Osteoblast (primary cell): Measurements from ENCODE around the gene SH2D3A. TPM values are rescaled to one million over a fixed set of nuclear protein-coding genes. Genes with fewer than 3 reads are reported as not detected.
A peak's percentile ranks its signal among the peaks of the same experiment; 100 is the strongest.
"Not testable (repeated sequence)": the region's sequence is repeated elsewhere in the genome, so short reads cannot be mapped to it uniquely, and the experiment has no call there.

Experiments
- DNase-seq: peaks from one replicate; pipeline ENCODE4 v3.0.0; 2011; ENCODE audit warnings: low spot score, mixed read lengths; ENCODE audit not compliant: insufficient read length; ENCODE audit errors: missing footprints
- H2AFZ ChIP-seq: 2 replicates; pipeline ENCODE4 v1.6.0; 2011; ENCODE audit warnings: mild to moderate bottlenecking, low read length
- H3K27ac ChIP-seq: 2 replicates; pipeline ENCODE4 v1.5.1; 2011; ENCODE audit warnings: mild to moderate bottlenecking, low read depth, low read length, moderate library complexity
- H3K27me3 ChIP-seq: 2 replicates; pipeline ENCODE4 v1.6.0; 2012; ENCODE audit warnings: mild to moderate bottlenecking, control low read depth, inconsistent platforms, low read length, moderate library complexity; ENCODE audit not compliant: insufficient read depth
- H3K36me3 ChIP-seq: 2 replicates; pipeline ENCODE4 v1.5.1; 2011; ENCODE audit warnings: mild to moderate bottlenecking, low read length, control low read depth, moderate library complexity; ENCODE audit not compliant: insufficient read depth
- H3K4me1 ChIP-seq: 2 replicates; pipeline ENCODE4 v1.5.1; 2011; ENCODE audit warnings: mild to moderate bottlenecking, low read length, control low read depth, moderate library complexity; ENCODE audit not compliant: insufficient read depth
- H3K4me2 ChIP-seq: 2 replicates; pipeline ENCODE4 v1.6.0; 2011; ENCODE audit warnings: mild to moderate bottlenecking, low read length; ENCODE audit not compliant: insufficient read depth
- H3K4me3 ChIP-seq: fragments of 200-600 bp; sonication (generic); 3 replicates; pipeline ENCODE4 v1.5.1; 2012; ENCODE audit warnings: mild to moderate bottlenecking, low read length, inconsistent platforms; ENCODE audit not compliant: insufficient read depth
- H3K79me2 ChIP-seq: 2 replicates; pipeline ENCODE4 v1.6.0; 2012; ENCODE audit warnings: mild to moderate bottlenecking, low read length, control low read depth, inconsistent platforms; ENCODE audit not compliant: insufficient read depth
- H3K9me3 ChIP-seq: 2 replicates; pipeline ENCODE4 v1.5.1; 2011; ENCODE audit warnings: low read depth, low read length, control low read depth
- H4K20me1 ChIP-seq: 2 replicates; pipeline ENCODE4 v1.6.0; 2012; ENCODE audit warnings: mild to moderate bottlenecking, low read length, control low read depth; ENCODE audit not compliant: insufficient read depth
- total RNA-seq: library from RNA; depleted of rRNA; stranded (reverse); fragments of >200 nt; gene quantifications from 2 replicates; pipeline ENCODE4 v1.2.3, GENCODE V29; 2012
- TF ChIP-seq, protein P1 (sequence below): IDR thresholded peaks from 2 replicates; pipeline ENCODE4 v1.5.1; 2011; ENCODE audit warnings: mild to moderate bottlenecking, low read depth, low read length, moderate library complexity; ENCODE audit errors: extremely low read depth

SH2D3A gene
- total RNA-seq, 1 donor: not detected

DNA sequence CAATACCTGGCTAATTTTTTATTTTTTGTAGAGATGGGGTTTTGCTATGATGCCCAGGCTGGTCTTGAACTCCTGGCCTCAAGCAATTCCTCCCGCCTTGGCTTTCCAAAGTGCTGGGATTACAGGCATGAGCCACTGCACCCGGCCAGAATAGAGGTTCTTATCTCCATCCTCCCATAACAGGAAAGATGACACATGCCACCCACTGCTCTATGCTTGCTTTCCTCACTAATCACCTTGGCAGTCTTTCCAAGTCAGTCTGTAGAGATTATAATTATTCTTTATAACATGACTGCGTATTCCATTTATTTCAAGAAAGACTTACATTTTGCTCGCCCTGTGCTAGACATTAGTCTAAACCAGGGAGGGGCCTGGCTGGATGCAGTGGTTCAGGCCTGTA, 12.0 kb upstream of the SH2D3A start:
- Histone ChIP-seq H3K36me3 (no peaks in the 10 kb centered on the region), H3K9me3 (no peaks in the 10 kb centered on the region), H3K27ac (no peak overlapping the region), H3K4me3 (no peak overlapping the region), H3K27me3 (no peaks in the 10 kb centered on the region), H3K79me2 (no peaks in the 10 kb centered on the region), H3K4me1 (no peaks in the 10 kb centered on the region), H2AFZ (no peak overlapping the region), H3K4me2 (no peak overlapping the region), H4K20me1 (no peaks in the 10 kb centered on the region)
- TF ChIP-seq, protein P1, sequence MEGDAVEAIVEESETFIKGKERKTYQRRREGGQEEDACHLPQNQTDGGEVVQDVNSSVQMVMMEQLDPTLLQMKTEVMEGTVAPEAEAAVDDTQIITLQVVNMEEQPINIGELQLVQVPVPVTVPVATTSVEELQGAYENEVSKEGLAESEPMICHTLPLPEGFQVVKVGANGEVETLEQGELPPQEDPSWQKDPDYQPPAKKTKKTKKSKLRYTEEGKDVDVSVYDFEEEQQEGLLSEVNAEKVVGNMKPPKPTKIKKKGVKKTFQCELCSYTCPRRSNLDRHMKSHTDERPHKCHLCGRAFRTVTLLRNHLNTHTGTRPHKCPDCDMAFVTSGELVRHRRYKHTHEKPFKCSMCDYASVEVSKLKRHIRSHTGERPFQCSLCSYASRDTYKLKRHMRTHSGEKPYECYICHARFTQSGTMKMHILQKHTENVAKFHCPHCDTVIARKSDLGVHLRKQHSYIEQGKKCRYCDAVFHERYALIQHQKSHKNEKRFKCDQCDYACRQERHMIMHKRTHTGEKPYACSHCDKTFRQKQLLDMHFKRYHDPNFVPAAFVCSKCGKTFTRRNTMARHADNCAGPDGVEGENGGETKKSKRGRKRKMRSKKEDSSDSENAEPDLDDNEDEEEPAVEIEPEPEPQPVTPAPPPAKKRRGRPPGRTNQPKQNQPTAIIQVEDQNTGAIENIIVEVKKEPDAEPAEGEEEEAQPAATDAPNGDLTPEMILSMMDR: no peak
- peak; percentile 52 for DNase-seq

DNA sequence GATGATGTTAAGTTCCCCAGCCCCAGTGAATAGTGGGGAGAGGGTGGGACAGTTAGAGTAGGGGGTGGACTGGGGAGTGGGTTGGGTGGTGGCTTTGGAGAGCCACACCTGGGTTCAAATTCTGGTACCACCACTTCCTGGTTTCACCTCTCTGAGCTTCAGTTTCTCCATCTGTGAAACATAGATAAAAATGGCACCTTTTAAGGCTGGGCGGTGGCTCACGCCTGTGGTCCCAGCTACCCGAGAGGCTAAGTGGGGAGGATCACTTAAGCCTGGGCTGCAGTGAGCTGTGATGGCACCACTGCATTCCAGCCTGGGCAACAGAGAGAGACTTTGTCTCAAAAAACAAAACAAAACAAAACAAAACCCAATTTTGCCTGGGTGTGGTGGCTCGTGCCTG, 11.2 kb upstream of the SH2D3A start:
- DNase-seq: no peak
- H3K27me3 ChIP-seq: no peaks in the 10 kb centered on the region
- no peaks in the 10 kb centered on the region for H3K79me2 ChIP-seq
- H3K4me1 ChIP-seq: no peaks in the 10 kb centered on the region
- no peak overlapping the region for H2AFZ ChIP-seq
- TF ChIP-seq, protein P1: no peak
- H4K20me1 ChIP-seq: no peaks in the 10 kb centered on the region
- no peak overlapping the region for H3K27ac ChIP-seq
- no peaks in the 10 kb centered on the region for H3K9me3 ChIP-seq
- H3K36me3 ChIP-seq: no peaks in the 10 kb centered on the region
- no peak overlapping the region for H3K4me2 ChIP-seq
- H3K4me3 ChIP-seq: no peak overlapping the region

DNA sequence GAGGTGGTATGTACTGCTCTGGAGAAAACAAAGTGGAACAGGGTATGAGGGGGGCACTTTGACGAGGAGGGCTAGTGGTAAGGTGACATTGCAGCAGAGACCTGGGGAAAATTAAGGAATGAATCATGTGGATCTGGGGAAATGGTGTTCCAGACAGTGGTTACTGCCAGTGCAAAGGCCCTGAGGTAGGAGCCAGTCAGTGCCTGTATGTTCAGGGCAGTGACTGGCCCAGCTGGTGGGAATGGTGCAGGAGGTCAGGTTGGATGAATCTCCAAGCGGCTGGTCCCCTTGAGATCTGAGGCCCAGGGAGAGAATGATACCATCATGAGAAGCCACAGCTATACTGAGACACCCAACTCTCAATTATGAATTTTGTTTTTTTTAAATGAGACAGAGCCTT, 10.2 kb upstream of the SH2D3A start:
- no peak overlapping the region for H3K4me3 ChIP-seq
- H3K9me3 ChIP-seq: no peaks in the 10 kb centered on the region
- no peaks in the 10 kb centered on the region for H4K20me1 ChIP-seq
- peak; percentile 52 for DNase-seq
- H2AFZ ChIP-seq: no peak overlapping the region
- no peaks in the 10 kb centered on the region for H3K79me2 ChIP-seq
- H3K4me2 ChIP-seq: no peak overlapping the region
- no peaks in the 10 kb centered on the region for H3K27me3 ChIP-seq
- no peaks in the 10 kb centered on the region for H3K4me1 ChIP-seq
- H3K36me3 ChIP-seq: no peaks in the 10 kb centered on the region
- no peak overlapping the region for H3K27ac ChIP-seq
- TF ChIP-seq, protein P1: no peak

DNA sequence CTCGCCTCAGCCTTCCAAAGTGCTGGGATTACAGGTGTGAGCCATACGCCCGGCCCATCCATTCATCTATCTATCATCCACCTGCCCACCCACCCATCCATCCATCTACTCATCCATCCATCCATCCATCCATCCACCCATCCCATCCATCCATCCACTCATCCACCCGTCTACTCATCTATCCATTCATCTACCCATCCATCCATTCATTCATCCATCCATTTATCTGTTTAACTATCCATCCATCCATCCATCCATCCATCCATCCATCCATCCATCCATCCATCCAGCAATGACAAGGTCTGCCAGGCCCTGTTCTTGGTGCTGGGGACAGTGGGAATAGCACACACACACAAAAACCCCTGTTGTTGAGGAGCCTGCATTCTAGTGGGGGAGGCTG, 9.8 kb upstream of the SH2D3A start:
- no peak for DNase-seq
- no peaks in the 10 kb centered on the region for H3K9me3 ChIP-seq
- no peaks in the 10 kb centered on the region for H3K4me1 ChIP-seq
- H3K4me2 ChIP-seq: no peak overlapping the region
- H3K27me3 ChIP-seq: no peaks in the 10 kb centered on the region
- H3K27ac ChIP-seq: no peak overlapping the region
- no peaks in the 10 kb centered on the region for H3K79me2 ChIP-seq
- H3K36me3 ChIP-seq: no peaks in the 10 kb centered on the region
- H3K4me3 ChIP-seq: no peak overlapping the region
- TF ChIP-seq, protein P1: no peak
- no peak overlapping the region for H2AFZ ChIP-seq
- no peaks in the 10 kb centered on the region for H4K20me1 ChIP-seq

DNA sequence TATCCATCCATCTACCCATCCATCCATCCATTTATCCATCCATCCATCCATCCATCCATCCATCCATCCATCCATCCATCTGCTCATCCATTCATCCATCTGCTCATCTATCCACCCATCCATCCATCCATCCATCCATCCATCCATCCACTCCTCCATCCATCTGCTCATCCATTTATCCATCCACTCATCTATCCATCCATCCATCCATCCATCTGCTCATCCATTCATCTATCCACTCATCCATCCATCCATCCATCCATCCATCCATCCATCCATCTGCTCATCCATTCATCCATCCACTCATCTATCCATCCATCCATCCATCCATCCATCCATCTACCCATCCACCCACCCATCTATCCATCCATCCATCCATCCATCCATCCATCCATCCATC, 8.8 kb upstream of the SH2D3A start:
- not testable (repeated sequence) for H3K79me2 ChIP-seq, H2AFZ ChIP-seq, H3K4me2 ChIP-seq, H3K4me3 ChIP-seq, H3K27ac ChIP-seq, H3K36me3 ChIP-seq, H3K27me3 ChIP-seq, H3K9me3 ChIP-seq, H3K4me1 ChIP-seq, DNase-seq, H4K20me1 ChIP-seq
